Peyer's patch (tissue), 4 donors: ENCODE data around the gene ATP6V1G3.

Experiments used
- POLR2A ChIP-seq, 2 donors: fragments of 450-650 bp; IDR thresholded peaks; one replicate each; pipeline ENCODE4 v1.5.1; 2017; ENCODE audit warnings: antibody characterized with exemption in 2 of 2, mild to moderate bottlenecking in 2 of 2, moderate library complexity in 2 of 2
- TF ChIP-seq, protein P1 (sequence below), 6 experiments: fragments of 450-650 bp in 4 of 6; fragments of 200-600 bp in 2 of 6; sonication (generic) in 1 of 6; IDR thresholded peaks; one replicate each; pipeline ENCODE4 v1.5.1; 2017 to 2019; ENCODE audit warnings: antibody characterized with exemption in 6 of 6, mild to moderate bottlenecking in 3 of 6, moderate library complexity in 1 of 6

DNA sequence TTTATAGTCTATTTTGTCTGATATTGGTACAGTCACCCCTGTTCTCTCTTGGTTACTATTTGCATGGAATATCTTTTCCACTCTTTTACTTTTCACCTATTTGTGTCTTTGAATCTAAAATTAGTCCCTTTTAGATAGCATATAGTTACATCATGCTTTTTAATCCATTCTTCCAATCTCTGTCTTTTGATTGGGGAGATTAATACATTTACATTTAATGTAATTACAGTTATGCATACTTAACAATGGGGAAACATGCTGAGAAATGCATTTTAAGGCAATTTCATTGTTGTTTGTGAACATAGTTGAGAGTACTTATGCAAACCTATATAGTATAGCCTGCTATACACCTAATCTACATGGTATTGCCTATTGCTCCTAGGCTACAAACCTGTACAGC, 48.4 kb upstream of the ATP6V1G3 start:
- TF ChIP-seq, protein P1, sequence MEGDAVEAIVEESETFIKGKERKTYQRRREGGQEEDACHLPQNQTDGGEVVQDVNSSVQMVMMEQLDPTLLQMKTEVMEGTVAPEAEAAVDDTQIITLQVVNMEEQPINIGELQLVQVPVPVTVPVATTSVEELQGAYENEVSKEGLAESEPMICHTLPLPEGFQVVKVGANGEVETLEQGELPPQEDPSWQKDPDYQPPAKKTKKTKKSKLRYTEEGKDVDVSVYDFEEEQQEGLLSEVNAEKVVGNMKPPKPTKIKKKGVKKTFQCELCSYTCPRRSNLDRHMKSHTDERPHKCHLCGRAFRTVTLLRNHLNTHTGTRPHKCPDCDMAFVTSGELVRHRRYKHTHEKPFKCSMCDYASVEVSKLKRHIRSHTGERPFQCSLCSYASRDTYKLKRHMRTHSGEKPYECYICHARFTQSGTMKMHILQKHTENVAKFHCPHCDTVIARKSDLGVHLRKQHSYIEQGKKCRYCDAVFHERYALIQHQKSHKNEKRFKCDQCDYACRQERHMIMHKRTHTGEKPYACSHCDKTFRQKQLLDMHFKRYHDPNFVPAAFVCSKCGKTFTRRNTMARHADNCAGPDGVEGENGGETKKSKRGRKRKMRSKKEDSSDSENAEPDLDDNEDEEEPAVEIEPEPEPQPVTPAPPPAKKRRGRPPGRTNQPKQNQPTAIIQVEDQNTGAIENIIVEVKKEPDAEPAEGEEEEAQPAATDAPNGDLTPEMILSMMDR (IDR thresholded peaks at IDR 0.05): no peak
- no peak for TF ChIP-seq POLR2A (IDR thresholded peaks at IDR 0.05)
